Measurements from ENCODE around the gene ADGRV1.

Gene ADGRV1

DNA sequence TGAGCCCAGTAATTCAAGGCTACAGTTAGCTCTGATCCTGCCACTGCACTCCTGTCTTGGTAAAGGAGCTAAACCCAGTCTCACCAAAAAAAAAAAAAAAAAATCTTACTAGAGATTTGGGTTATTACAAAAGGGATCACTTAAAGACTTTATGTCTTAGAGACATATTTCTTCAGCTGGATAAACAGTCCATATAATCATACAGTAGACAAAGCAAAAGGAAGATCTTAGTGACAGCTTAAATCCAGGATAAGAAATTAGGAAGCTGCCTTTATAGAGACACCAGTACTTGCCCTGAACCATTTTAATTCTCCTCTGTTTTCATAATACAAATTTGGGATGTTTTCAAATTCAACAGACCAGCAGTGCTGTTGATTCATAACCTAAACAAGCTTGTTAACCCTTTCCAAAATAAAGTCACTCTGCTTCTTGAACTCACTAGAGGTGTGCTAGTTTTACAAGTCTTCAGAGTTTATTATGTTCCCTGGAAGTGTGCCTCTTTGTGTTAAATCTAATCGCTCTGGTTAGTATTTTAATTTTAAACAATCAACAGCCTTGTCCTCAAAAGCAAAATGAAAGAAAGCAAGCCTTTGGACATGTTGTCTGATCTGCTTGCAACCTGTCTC, 569.0 kb downstream of the ADGRV1 start:
- H3K4me3 ChIP-seq (ENCODE audit: low read depth, low read length) = no peak overlapping the region
- no peak for DNase-seq (ENCODE audit: low read depth)
- TF ChIP-seq, protein P1, sequence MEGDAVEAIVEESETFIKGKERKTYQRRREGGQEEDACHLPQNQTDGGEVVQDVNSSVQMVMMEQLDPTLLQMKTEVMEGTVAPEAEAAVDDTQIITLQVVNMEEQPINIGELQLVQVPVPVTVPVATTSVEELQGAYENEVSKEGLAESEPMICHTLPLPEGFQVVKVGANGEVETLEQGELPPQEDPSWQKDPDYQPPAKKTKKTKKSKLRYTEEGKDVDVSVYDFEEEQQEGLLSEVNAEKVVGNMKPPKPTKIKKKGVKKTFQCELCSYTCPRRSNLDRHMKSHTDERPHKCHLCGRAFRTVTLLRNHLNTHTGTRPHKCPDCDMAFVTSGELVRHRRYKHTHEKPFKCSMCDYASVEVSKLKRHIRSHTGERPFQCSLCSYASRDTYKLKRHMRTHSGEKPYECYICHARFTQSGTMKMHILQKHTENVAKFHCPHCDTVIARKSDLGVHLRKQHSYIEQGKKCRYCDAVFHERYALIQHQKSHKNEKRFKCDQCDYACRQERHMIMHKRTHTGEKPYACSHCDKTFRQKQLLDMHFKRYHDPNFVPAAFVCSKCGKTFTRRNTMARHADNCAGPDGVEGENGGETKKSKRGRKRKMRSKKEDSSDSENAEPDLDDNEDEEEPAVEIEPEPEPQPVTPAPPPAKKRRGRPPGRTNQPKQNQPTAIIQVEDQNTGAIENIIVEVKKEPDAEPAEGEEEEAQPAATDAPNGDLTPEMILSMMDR (IDR thresholded peaks at IDR 0.05; ENCODE audit: low read depth, low read length, missing control alignments) = no peak

DNA sequence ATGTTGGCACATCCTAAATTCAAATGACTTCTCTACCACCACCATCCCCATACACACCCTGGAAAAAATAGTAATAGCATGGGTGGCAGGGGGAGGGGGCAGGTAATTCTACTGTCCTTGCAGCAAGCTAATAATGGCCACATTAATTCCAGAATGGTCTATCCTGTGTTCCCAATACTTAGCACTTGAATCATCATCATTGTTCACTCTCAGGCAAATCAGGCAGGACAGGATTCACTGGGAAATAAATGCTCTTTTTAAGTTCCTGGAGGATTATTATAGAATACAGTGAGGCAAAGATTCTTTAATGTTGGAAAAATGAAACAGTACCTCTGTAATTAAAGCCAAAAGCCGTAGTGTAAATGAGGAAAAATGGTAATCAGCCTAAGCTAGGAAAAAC, 570.0 kb downstream of the ADGRV1 start:
- no peak overlapping the region for H3K4me3 ChIP-seq (ENCODE audit: low read depth, low read length)
- TF ChIP-seq, protein P1 (IDR thresholded peaks at IDR 0.05; ENCODE audit: low read depth, low read length, missing control alignments) = no peak
- DNase-seq (ENCODE audit: low read depth) = no peak

DNA sequence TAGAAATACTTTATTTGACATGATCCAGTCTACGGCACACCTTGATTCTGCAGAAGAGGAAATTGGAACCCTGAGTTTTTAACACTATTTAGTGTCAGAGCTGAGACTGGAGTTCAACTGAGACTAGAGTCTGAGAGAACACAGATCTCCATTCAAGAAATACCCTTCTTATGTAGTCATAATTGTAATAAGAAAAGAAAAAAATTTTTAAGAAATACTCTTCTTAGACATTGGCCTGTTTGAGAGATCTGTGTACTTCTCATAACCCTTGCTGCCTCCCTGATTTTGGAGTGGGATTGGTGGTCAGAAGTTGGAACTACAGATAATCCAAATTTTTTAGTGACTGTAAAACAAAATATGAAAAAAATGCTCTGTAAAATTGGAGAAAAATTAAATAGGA, 571.2 kb downstream of the ADGRV1 start:
- TF ChIP-seq, protein P1 (IDR thresholded peaks at IDR 0.05; ENCODE audit: low read depth, low read length, missing control alignments) = no peak
- no peak for DNase-seq (ENCODE audit: low read depth)
- H3K4me3 ChIP-seq (ENCODE audit: low read depth, low read length) = no peak overlapping the region

DNA sequence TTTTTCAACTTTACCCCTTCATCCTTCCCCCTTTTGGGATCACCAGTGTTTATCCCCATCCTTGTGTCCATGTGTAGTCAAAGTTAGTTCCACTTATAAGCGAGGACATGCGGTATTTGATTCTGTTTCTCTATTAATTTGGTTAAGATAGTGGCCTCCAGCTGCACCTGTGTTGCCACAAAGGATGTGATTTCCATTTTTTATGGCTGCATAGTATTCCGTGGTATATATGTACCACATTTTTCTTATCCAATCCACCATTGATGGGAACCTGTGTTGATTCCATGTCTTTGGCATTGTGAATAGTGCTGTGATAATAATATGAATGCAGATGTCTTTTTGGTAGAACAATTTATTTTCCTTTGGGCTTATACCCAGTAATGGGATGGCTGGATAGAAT, 572.2 kb downstream of the ADGRV1 start:
- no peak overlapping the region for H3K4me3 ChIP-seq (ENCODE audit: low read depth, low read length)
- DNase-seq (ENCODE audit: low read depth) = no peak
- TF ChIP-seq, protein P1 (IDR thresholded peaks at IDR 0.05; ENCODE audit: low read depth, low read length, missing control alignments) = no peak

DNA sequence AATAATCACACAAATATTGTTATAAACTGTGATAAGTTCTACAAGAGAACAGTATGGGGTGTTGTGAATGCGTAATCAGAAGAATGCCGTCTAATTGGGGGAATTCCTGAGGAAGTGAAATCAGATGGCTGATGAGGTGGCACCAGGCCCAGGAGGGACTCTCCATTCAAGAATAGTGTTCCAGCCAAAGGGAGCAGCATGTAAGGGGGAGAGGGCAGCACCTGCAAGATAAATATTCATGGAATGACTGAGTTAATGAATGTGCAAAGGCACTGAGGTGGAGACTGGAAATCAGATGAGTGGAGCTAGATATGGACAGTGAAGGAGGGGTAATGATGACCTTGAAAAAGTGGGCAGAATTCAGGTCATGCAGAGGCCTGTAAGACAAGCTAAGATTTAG, 574.0 kb downstream of the ADGRV1 start:
- DNase-seq (ENCODE audit: low read depth) = no peak
- no peak overlapping the region for H3K4me3 ChIP-seq (ENCODE audit: low read depth, low read length)
- TF ChIP-seq, protein P1 (IDR thresholded peaks at IDR 0.05; ENCODE audit: low read depth, low read length, missing control alignments) = no peak

DNA sequence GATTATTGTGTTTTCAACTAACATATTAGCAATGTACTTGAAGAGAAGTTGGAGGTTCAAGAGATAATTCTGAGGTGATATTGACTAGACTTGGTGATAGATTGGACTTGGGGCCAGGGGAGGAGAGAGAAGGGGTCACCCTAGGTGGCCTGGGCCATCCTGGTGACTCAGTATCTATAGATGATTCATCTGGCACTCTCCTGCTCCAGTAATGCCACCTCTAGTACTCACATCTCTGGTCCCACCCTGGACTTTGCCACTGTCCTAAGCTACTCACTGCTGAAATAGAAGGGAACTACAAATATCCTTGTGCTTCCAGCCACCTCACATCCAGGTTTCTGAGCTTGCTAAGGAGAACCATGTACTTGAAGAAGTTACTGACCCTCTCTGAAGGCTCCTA, 574.6 kb downstream of the ADGRV1 start:
- TF ChIP-seq, protein P1 (IDR thresholded peaks at IDR 0.05; ENCODE audit: low read depth, low read length, missing control alignments) = no peak
- DNase-seq (ENCODE audit: low read depth) = no peak
- H3K4me3 ChIP-seq (ENCODE audit: low read depth, low read length) = no peak overlapping the region

Data from GM12864 (cell line).